ENCODE results near the gene NEK6.
"Not testable (repeated sequence)": the region's sequence is repeated elsewhere in the genome, so short reads cannot be mapped to it uniquely, and the experiment has no call there.

Gene NEK6

GRCh38 chr9:124248960-124249359 lies 8.8 kb upstream of the NEK6 start:
- DNase-seq (ENCODE audit: extremely low read depth, low read depth), result no peak
- TF ChIP-seq CTCF (IDR thresholded peaks at IDR 0.05; ENCODE audit: low read depth, low read length), result no peak

GRCh38 chr9:124251204-124251603 lies 6.5 kb upstream of the NEK6 start:
- TF ChIP-seq CTCF (IDR thresholded peaks at IDR 0.05; ENCODE audit: low read depth, low read length), result no peak
- DNase-seq (ENCODE audit: extremely low read depth, low read depth), result no peak

- no peak for DNase-seq (ENCODE audit: extremely low read depth, low read depth)
- no peak for TF ChIP-seq CTCF (IDR thresholded peaks at IDR 0.05; ENCODE audit: low read depth, low read length)
Measured at GRCh38 chr9:124251605-124252378, 6.0 kb upstream of the NEK6 start.

GRCh38 chr9:124252878-124253277 lies 4.9 kb upstream of the NEK6 start:
- DNase-seq (ENCODE audit: extremely low read depth, low read depth), result not testable (repeated sequence)

- DNase-seq (ENCODE audit: extremely low read depth, low read depth), result no peak
- no peak for TF ChIP-seq CTCF (IDR thresholded peaks at IDR 0.05; ENCODE audit: low read depth, low read length)
Measured at GRCh38 chr9:124254261-124254682, 3.5 kb upstream of the NEK6 start.

- no peak for DNase-seq (ENCODE audit: extremely low read depth, low read depth)
- no peak for TF ChIP-seq CTCF (IDR thresholded peaks at IDR 0.05; ENCODE audit: low read depth, low read length)
Measured at GRCh38 chr9:124255222-124255621, 2.5 kb upstream of the NEK6 start.

GRCh38 chr9:124256517-124257069 lies 1.2 kb upstream of the NEK6 start:
- TF ChIP-seq CTCF (IDR thresholded peaks at IDR 0.05; ENCODE audit: low read depth, low read length), result no peak
- DNase-seq (ENCODE audit: extremely low read depth, low read depth), result peak; percentile 53
